HCT116 (cell line): ENCODE results near the gene TIMM44. TPM values are rescaled to one million over a fixed set of nuclear protein-coding genes. Genes with fewer than 3 reads are reported as not detected.

Source experiments
- ATAC-seq: fragments of 200-7000 bp; cut with Tn5 transposase; 2 replicates; pipeline ENCODE4 v1.9.1; 2020; ENCODE audit warnings: mild to moderate bottlenecking, moderate library complexity
- BruUV-seq: library from RNA; stranded (reverse); fragments of 400-500 nt; replicated peaks from 2 replicates; lab custom pipeline; 2021; lab: Mats Ljungman, UMichigan
- CTCF ChIA-PET: fragments of 300-600 bp; sonication (Branson Sonifier 250); formaldehyde crosslinking; loops from one replicate; lab custom pipeline; 2021; ENCODE audit warnings: antibody characterized with exemption; lab: Charles Lee
- POLR2A ChIA-PET: fragments of 300-600, 350-600 bp; sonication (Branson Sonifier 250); formaldehyde crosslinking; loops from one replicate; lab custom pipeline; 2021; ENCODE audit warnings: antibody characterized with exemption; lab: Charles Lee
- RAD21 ChIA-PET, 2 experiments: fragments of 300-600 bp; sonication (Branson Sonifier 250); formaldehyde crosslinking; loops; one replicate each; lab custom pipeline; 2023; ENCODE audit warnings: low total read pairs in 2 of 2; ENCODE audit not compliant: uncharacterized antibody in 2 of 2, unreplicated experiment in 2 of 2, low non-redundant PET in 1 of 2; lab: Charles Lee
- DNase-seq: peaks from one replicate; pipeline ENCODE4 v3.0.0-alpha.2; 2010; ENCODE audit warnings: low read depth, low spot score
- H2AFZ ChIP-seq: fragments of 200-600 bp; shearing (Covaris generic), sonication (generic); 2 replicates; pipeline ENCODE4 v1.6.1; 2017; ENCODE audit warnings: low read depth, mixed run types, mixed read lengths, antibody characterized with exemption, low read length; ENCODE audit not compliant: poor library complexity, severe bottlenecking
- H3K27ac ChIP-seq: 2 replicates; pipeline ENCODE4 v1.5.1; 2012; ENCODE audit warnings: low read depth, low read length
- H3K27me3 ChIP-seq: fragments of 200-600 bp; sonication (generic); 2 replicates; pipeline ENCODE4 v1.6.1; 2016; ENCODE audit warnings: mixed run types, low read length, mixed read lengths; ENCODE audit not compliant: insufficient read depth
- H3K36me3 ChIP-seq, 2 experiments: fragments of 200-500 bp in 1 of 2; fragments of 200-600 bp in 1 of 2; sonication (Bioruptor generic) in 1 of 2; sonication (generic) in 1 of 2; 2 replicates each; pipeline versions ENCODE4 v1.5.1 to v1.6.1; 2014 to 2016; ENCODE audit warnings: low read length in 2 of 2, inconsistent platforms in 1 of 2, mixed read lengths in 1 of 2, mixed run types in 1 of 2; ENCODE audit not compliant: insufficient read depth in 2 of 2, control insufficient read depth in 1 of 2
- H3K4me1 ChIP-seq, 2 experiments: fragments of 200-600 bp in 1 of 2; sonication (generic) in 1 of 2; 2 replicates each; pipeline versions ENCODE4 v1.5.1 to v1.6.1; 2012 to 2017; ENCODE audit warnings: low read length in 2 of 2, inconsistent platforms in 1 of 2, mild to moderate bottlenecking in 1 of 2, mixed read lengths in 1 of 2, mixed run types in 1 of 2, moderate library complexity in 1 of 2; ENCODE audit not compliant: insufficient read depth in 2 of 2, control insufficient read depth in 1 of 2
- H3K4me2 ChIP-seq: fragments of 200-600 bp; sonication (generic); 2 replicates; pipeline ENCODE4 v1.6.1; 2017; ENCODE audit warnings: mixed run types, low read length, mixed read lengths
- H3K4me3 ChIP-seq, 2 experiments: fragments of 200-600 bp in 1 of 2; sonication (generic) in 1 of 2; replicated peaks in 1 of 2; 2 replicates each; pipeline ENCODE4 v1.5.1; 2011 to 2016; ENCODE audit warnings: low read length in 2 of 2, control low read depth in 1 of 2, low read depth in 1 of 2, mild to moderate bottlenecking in 1 of 2, mixed read lengths in 1 of 2, mixed run types in 1 of 2
- H3K79me2 ChIP-seq: fragments of 200-600 bp; sonication (generic); 2 replicates; pipeline ENCODE4 v1.6.1; 2017; ENCODE audit warnings: mild to moderate bottlenecking, mixed run types, low read length, moderate library complexity, mixed read lengths; ENCODE audit not compliant: insufficient read depth
- H3K9ac ChIP-seq: fragments of 200-600 bp; sonication (generic); 2 replicates; pipeline ENCODE4 v1.6.1; 2016; ENCODE audit warnings: low read length, mixed read lengths
- H3K9me2 ChIP-seq: fragments of 200-600 bp; sonication (generic), shearing (Covaris generic); 2 replicates; pipeline ENCODE4 v1.6.1; 2017; ENCODE audit warnings: mixed run types, mild to moderate bottlenecking, moderate library complexity; ENCODE audit not compliant: insufficient read depth
- H3K9me3 ChIP-seq, 2 experiments: fragments of 200-500 bp in 1 of 2; fragments of 200-600 bp in 1 of 2; sonication (Bioruptor generic) in 1 of 2; sonication (generic) in 1 of 2; 2 replicates each; pipeline ENCODE4 v1.6.1; 2014 to 2017; ENCODE audit warnings: low read length in 2 of 2, mixed read lengths in 2 of 2, inconsistent platforms in 1 of 2, low read depth in 1 of 2, mild to moderate bottlenecking in 1 of 2, mixed run types in 1 of 2, moderate library complexity in 1 of 2; ENCODE audit not compliant: control insufficient read depth in 1 of 2, insufficient read depth in 1 of 2
- H4K20me1 ChIP-seq: fragments of 200-600 bp; sonication (generic), shearing (Covaris generic); 2 replicates; pipeline ENCODE4 v1.6.1; 2017; ENCODE audit warnings: mixed run types, mild to moderate bottlenecking, moderate library complexity; ENCODE audit not compliant: insufficient read depth
- CEBPB ChIP-seq: IDR thresholded peaks from 2 replicates; pipeline ENCODE4 v1.6.1; 2012; ENCODE audit warnings: low read depth
- EGR1 ChIP-seq: IDR thresholded peaks from 2 replicates; pipeline ENCODE4 v1.6.1; 2012; ENCODE audit warnings: low read depth
- ELF1 ChIP-seq: IDR thresholded peaks from 2 replicates; pipeline ENCODE4 v1.6.1; 2012; ENCODE audit warnings: low read depth, borderline replicate concordance
- EZH2phosphoT487 ChIP-seq: fragments of 200-600 bp; IDR thresholded peaks from 2 replicates; pipeline ENCODE4 v1.6.1; 2018; ENCODE audit warnings: antibody characterized with exemption, borderline replicate concordance
- JUND ChIP-seq: IDR thresholded peaks from 2 replicates; pipeline ENCODE4 v1.6.1; 2012
- POLR2A ChIP-seq: IDR thresholded peaks from 2 replicates; pipeline ENCODE4 v1.7.0; 2011; ENCODE audit warnings: borderline replicate concordance; ENCODE audit not compliant: insufficient read depth, insufficient read length; ENCODE audit errors: extremely low read depth
- POLR2AphosphoS5 ChIP-seq: IDR thresholded peaks from 2 replicates; pipeline ENCODE4 v1.6.1; 2011; ENCODE audit warnings: mild to moderate bottlenecking, low read depth, low read length, moderate library complexity
- TCF7L2 ChIP-seq: IDR thresholded peaks from 2 replicates; pipeline ENCODE4 v1.7.0; 2011; ENCODE audit warnings: borderline replicate concordance, inconsistent platforms; ENCODE audit not compliant: insufficient read depth, insufficient read length; ENCODE audit errors: extremely low read depth
- ZFX ChIP-seq: fragments of 450-650 bp; IDR thresholded peaks from 2 replicates; pipeline ENCODE4 v1.6.1; 2017
- intact Hi-C: fragments of 100-400 bp; cut with micrococcal nuclease; formaldehyde crosslinking; loops from 2 replicates; pipeline ENCODE4 v1.10.0; 2022
- total RNA-seq: library from RNA; stranded (reverse); gene quantifications from one replicate; pipeline ENCODE4 v1.2.1, GENCODE V29; 2021; ENCODE audit not compliant: unreplicated experiment
- TF ChIP-seq, protein P1 (sequence below): IDR thresholded peaks from 2 replicates; pipeline ENCODE4 v1.6.1; 2012; ENCODE audit warnings: low read depth
- TF ChIP-seq, protein P2 (sequence below): IDR thresholded peaks from 2 replicates; pipeline ENCODE4 v1.6.1; 2011; ENCODE audit warnings: mild to moderate bottlenecking, low read length, moderate library complexity; ENCODE audit not compliant: insufficient replicate concordance; ENCODE audit errors: extremely low read depth

Gene TIMM44
- total RNA-seq, 1 experiment from 2014 or later: 136 TPM

GRCh38 chr19:7985481-7985911, 42.0 kb upstream of the TIMM44 start (continued):
- TF ChIP-seq TCF7L2 (no peak), ELF1 (no peak), JUND (no peak), POLR2AphosphoS5 (no peak), ZFX (no peak), POLR2A (no peak)
- TF ChIP-seq, protein P1, sequence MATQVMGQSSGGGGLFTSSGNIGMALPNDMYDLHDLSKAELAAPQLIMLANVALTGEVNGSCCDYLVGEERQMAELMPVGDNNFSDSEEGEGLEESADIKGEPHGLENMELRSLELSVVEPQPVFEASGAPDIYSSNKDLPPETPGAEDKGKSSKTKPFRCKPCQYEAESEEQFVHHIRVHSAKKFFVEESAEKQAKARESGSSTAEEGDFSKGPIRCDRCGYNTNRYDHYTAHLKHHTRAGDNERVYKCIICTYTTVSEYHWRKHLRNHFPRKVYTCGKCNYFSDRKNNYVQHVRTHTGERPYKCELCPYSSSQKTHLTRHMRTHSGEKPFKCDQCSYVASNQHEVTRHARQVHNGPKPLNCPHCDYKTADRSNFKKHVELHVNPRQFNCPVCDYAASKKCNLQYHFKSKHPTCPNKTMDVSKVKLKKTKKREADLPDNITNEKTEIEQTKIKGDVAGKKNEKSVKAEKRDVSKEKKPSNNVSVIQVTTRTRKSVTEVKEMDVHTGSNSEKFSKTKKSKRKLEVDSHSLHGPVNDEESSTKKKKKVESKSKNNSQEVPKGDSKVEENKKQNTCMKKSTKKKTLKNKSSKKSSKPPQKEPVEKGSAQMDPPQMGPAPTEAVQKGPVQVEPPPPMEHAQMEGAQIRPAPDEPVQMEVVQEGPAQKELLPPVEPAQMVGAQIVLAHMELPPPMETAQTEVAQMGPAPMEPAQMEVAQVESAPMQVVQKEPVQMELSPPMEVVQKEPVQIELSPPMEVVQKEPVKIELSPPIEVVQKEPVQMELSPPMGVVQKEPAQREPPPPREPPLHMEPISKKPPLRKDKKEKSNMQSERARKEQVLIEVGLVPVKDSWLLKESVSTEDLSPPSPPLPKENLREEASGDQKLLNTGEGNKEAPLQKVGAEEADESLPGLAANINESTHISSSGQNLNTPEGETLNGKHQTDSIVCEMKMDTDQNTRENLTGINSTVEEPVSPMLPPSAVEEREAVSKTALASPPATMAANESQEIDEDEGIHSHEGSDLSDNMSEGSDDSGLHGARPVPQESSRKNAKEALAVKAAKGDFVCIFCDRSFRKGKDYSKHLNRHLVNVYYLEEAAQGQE: no peak

GRCh38 chr19:7983995-7984837, 40.8 kb upstream of the TIMM44 start:
- no TSS peak for BruUV-seq
- Histone ChIP-seq H3K4me3 (no peak overlapping the region), H2AFZ (no peak overlapping the region), H3K4me2 (no peak overlapping the region), H3K4me1 (peaks cover 0 to 2% of the 10 kb centered on the region in 2 experiments; a peak in 1 of 4 replicates), H4K20me1 (no peaks in the 10 kb centered on the region), H3K27me3 (no peaks in the 10 kb centered on the region), H3K9me3 (no peaks in the 10 kb centered on the region), H3K79me2 (peaks cover 89% of the 10 kb centered on the region), H3K27ac (no peak overlapping the region), H3K36me3 (peaks cover 35 to 62% of the 10 kb centered on the region in 2 experiments; a peak in 3 of 4 replicates), H3K9me2 (no peaks in the 10 kb centered on the region), H3K9ac (no peak overlapping the region)
- ChIA-PET POLR2A (no interaction called here), CTCF (interaction anchor here (1.0 kb wide), 1 partner anchor 18 kb away, joined by 3 read pairs; no protein-coding TSS in a partner anchor), RAD21 (no interaction called here)
- intact Hi-C loops: no loop called here
- DNase-seq: no peak
- ATAC-seq: no peak
- TF ChIP-seq, protein P2, sequence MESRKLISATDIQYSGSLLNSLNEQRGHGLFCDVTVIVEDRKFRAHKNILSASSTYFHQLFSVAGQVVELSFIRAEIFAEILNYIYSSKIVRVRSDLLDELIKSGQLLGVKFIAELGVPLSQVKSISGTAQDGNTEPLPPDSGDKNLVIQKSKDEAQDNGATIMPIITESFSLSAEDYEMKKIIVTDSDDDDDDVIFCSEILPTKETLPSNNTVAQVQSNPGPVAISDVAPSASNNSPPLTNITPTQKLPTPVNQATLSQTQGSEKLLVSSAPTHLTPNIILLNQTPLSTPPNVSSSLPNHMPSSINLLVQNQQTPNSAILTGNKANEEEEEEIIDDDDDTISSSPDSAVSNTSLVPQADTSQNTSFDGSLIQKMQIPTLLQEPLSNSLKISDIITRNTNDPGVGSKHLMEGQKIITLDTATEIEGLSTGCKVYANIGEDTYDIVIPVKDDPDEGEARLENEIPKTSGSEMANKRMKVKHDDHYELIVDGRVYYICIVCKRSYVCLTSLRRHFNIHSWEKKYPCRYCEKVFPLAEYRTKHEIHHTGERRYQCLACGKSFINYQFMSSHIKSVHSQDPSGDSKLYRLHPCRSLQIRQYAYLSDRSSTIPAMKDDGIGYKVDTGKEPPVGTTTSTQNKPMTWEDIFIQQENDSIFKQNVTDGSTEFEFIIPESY: no peak
- TF ChIP-seq CEBPB (no peak), EZH2phosphoT487 (no peak), EGR1 (no peak), ELF1 (no peak)
